ENCODE measurements around the gene CLDN20. TPM values are rescaled to one million over a fixed set of nuclear protein-coding genes. Genes with fewer than 3 reads are reported as not detected.

CLDN20 gene
- total RNA-seq, 1 experiment from 2014 or later: not detected

GRCh38 chr6:155264693-155265320, 994 bp downstream of the CLDN20 start:
- DNase-seq (ENCODE audit: low read depth, low spot score) (no peak), ATAC-seq (no peak)
- CTCF ChIA-PET: no interaction called here
- no peaks in the 10 kb centered on the region; the same call in 1 of the 2 replicates for H3K4me1 ChIP-seq (ENCODE audit: control insufficient read depth, insufficient read depth, low read length)
- no peak overlapping the region for H3K27ac ChIP-seq (ENCODE audit: low read length)
- H3K4me3 ChIP-seq (ENCODE audit: low read depth in 2 of 2, low read length in 2 of 2): no peak overlapping the region
- peaks cover 5% of the 10 kb centered on the region; the same call in 1 of the 2 replicates for H3K36me3 ChIP-seq (ENCODE audit: control insufficient read depth, insufficient read depth, low read length)
- no peaks in the 10 kb centered on the region for H3K27me3 ChIP-seq (ENCODE audit: control insufficient read depth, insufficient read depth, low read length)
- intact Hi-C loops (cut with micrococcal nuclease; ENCODE audit: unreplicated experiment): loop anchor here (10.0 kb wide), 1 partner anchor 400 kb away; no protein-coding TSS in a partner anchor
- BruUV-seq (replicated peaks): no TSS peak
- TF ChIP-seq TCF7L2 (IDR thresholded peaks at IDR 0.05; ENCODE audit: low read depth, low read length) (no peak), REST (IDR thresholded peaks at IDR 0.05; ENCODE audit: insufficient read depth in 1 of 2, low read depth in 2 of 2, low read length in 1 of 2) (no peak), CTCF (IDR thresholded peaks at IDR 0.05) (no peak), POLR2AphosphoS5 (IDR thresholded peaks at IDR 0.05; ENCODE audit: low read depth, low read length) (no peak), SIN3A (IDR thresholded peaks at IDR 0.05; ENCODE audit: borderline replicate concordance, insufficient read depth, low read depth, low read length) (no peak)
- in situ Hi-C loops (cut with HindIII; ENCODE audit: low pct_unique_long_range_greater_than_20kb, low sequenced_read_pairs): no loop called here
- H3K9me3 ChIP-seq (ENCODE audit: control insufficient read depth, insufficient read depth, low read depth, low read length): no peaks in the 10 kb centered on the region
- POLR2A ChIA-PET: no interaction called here

GRCh38 chr6:155265843-155266535, 2.2 kb downstream of the CLDN20 start:
- in situ Hi-C loops (cut with HindIII; ENCODE audit: low pct_unique_long_range_greater_than_20kb, low sequenced_read_pairs) (no loop called here), intact Hi-C loops (cut with micrococcal nuclease; ENCODE audit: unreplicated experiment) (loop anchor here (10.0 kb wide), 1 partner anchor 401 kb away; no protein-coding TSS in a partner anchor)
- H3K27me3 ChIP-seq (ENCODE audit: control insufficient read depth, insufficient read depth, low read length): no peaks in the 10 kb centered on the region
- DNase-seq (ENCODE audit: low read depth, low spot score) (no peak), ATAC-seq (0 out of 2 replicates have a peak, but pooled peaks have one; percentile 54)
- BruUV-seq (replicated peaks): no TSS peak
- H3K36me3 ChIP-seq (ENCODE audit: control insufficient read depth, insufficient read depth, low read length): peaks cover 2% of the 10 kb centered on the region; the same call in 1 of the 2 replicates
- TF ChIP-seq CTCF (IDR thresholded peaks at IDR 0.05) (peak; percentile 28), POLR2AphosphoS5 (IDR thresholded peaks at IDR 0.05; ENCODE audit: low read depth, low read length) (no peak)
- ChIA-PET POLR2A (no interaction called here), CTCF (no interaction called here)
- no peaks in the 10 kb centered on the region; the same call in 1 of the 2 replicates for H3K4me1 ChIP-seq (ENCODE audit: control insufficient read depth, insufficient read depth, low read length)
- no peak overlapping the region for H3K4me3 ChIP-seq (ENCODE audit: low read depth in 2 of 2, low read length in 2 of 2)
- H3K9me3 ChIP-seq (ENCODE audit: control insufficient read depth, insufficient read depth, low read depth, low read length): no peaks in the 10 kb centered on the region
- H3K27ac ChIP-seq (ENCODE audit: low read length): no peak overlapping the region

Measured in Panc1 (cell line).